Activated T-helper 2 cell treated with anti-CD3 and anti-CD28 coated beads, Interferon-gamma antibody, Interleukin-2, Interleukin-4, amounts not matched to agents 10 μg/mL and 5 μg/mL and 100 μg/mL, durations not matched to agents 14 hours and 24 hours and 36 hours (primary cell): ENCODE measurements around the gene PTPRF. TPM values are rescaled to one million over a fixed set of nuclear protein-coding genes. Genes with fewer than 3 reads are reported as not detected.

Experiments
- DNase-seq: peaks from one replicate; pipeline ENCODE4 v3.0.0; 2021; ENCODE audit warnings: low spot score
- H3K27ac Mint-ChIP-seq: one replicate; pipeline ENCODE4 v1.8.0; 2021; ENCODE audit warnings: mixed read lengths
- H3K27me3 Mint-ChIP-seq: one replicate; pipeline ENCODE4 v1.8.0; 2021; ENCODE audit warnings: low read depth, mixed read lengths
- H3K36me3 Mint-ChIP-seq: one replicate; pipeline ENCODE4 v1.8.0; 2021; ENCODE audit warnings: low read depth, mixed read lengths
- H3K4me1 Mint-ChIP-seq: one replicate; pipeline ENCODE4 v1.8.0; 2021; ENCODE audit warnings: low read depth, mixed read lengths
- H3K4me3 Mint-ChIP-seq: one replicate; pipeline ENCODE4 v1.8.0; 2021; ENCODE audit warnings: low read depth, mild to moderate bottlenecking, moderate library complexity, mixed read lengths
- H3K9me3 Mint-ChIP-seq: one replicate; pipeline ENCODE4 v1.8.0; 2021; ENCODE audit warnings: mixed read lengths
- intact Hi-C: fragments of 100-400 bp; cut with micrococcal nuclease; formaldehyde crosslinking; loops from one replicate; pipeline ENCODE4 v1.15.1; 2023
- total RNA-seq: library from RNA; stranded (reverse); gene quantifications from 2 replicates; pipeline ENCODE4 v1.2.3, GENCODE V29; 2022

The PTPRF gene
- total RNA-seq, 1 donor from 2014 or later: 3.0 TPM

- H3K4me3 Mint-ChIP-seq: no peak overlapping the region
- intact Hi-C loops: loop anchor here (5.0 kb wide), 2 partner anchors 201 to 294 kb away; partner anchors contain the start of genes HYI and IPO13
- peak overlapping the region; percentile 40 for H3K27ac Mint-ChIP-seq
- no peaks in the 10 kb centered on the region for H3K27me3 Mint-ChIP-seq
- no peak for DNase-seq
- H3K36me3 Mint-ChIP-seq: peaks cover 39% of the 10 kb centered on the region
- no peaks in the 10 kb centered on the region for H3K9me3 Mint-ChIP-seq
- peaks cover 29% of the 10 kb centered on the region for H3K4me1 Mint-ChIP-seq
Observed at GRCh38 chr1:43653339-43653738, 122.7 kb downstream of the PTPRF start.

DNA sequence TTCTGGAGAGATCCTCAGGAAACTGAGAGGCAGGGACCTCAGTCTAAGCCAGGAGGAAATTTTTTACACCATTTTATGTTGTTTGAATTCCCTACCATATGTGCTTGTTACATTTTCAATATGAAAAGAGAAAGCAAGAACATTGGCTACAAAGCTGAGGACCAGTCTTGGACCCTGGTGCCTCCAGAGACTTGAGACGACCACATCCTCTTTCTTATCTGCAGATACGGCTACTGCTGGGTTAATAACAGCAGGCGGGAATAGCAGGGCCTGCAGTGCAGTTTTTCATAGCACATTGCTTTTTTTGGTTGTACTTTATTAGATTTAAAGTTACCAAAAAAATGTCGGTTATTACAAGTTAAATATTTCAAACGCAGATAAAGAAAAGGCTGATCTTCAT lies 123.2 kb downstream of the PTPRF start:
- no peaks in the 10 kb centered on the region for H3K27me3 Mint-ChIP-seq
- H3K36me3 Mint-ChIP-seq: peaks cover 39% of the 10 kb centered on the region
- H3K4me3 Mint-ChIP-seq: no peak overlapping the region
- intact Hi-C loops: loop anchor here (5.0 kb wide), 2 partner anchors 202 to 293 kb away; partner anchors contain the start of genes HYI and IPO13
- no peaks in the 10 kb centered on the region for H3K9me3 Mint-ChIP-seq
- peak overlapping the region; percentile 40 for H3K27ac Mint-ChIP-seq
- no peak for DNase-seq
- H3K4me1 Mint-ChIP-seq: peaks cover 26% of the 10 kb centered on the region

GRCh38 chr1:43655953-43656352 lies 125.3 kb downstream of the PTPRF start:
- H3K36me3 Mint-ChIP-seq: peaks cover 51% of the 10 kb centered on the region
- intact Hi-C loops: no loop called here
- no peak overlapping the region for H3K27ac Mint-ChIP-seq

DNA sequence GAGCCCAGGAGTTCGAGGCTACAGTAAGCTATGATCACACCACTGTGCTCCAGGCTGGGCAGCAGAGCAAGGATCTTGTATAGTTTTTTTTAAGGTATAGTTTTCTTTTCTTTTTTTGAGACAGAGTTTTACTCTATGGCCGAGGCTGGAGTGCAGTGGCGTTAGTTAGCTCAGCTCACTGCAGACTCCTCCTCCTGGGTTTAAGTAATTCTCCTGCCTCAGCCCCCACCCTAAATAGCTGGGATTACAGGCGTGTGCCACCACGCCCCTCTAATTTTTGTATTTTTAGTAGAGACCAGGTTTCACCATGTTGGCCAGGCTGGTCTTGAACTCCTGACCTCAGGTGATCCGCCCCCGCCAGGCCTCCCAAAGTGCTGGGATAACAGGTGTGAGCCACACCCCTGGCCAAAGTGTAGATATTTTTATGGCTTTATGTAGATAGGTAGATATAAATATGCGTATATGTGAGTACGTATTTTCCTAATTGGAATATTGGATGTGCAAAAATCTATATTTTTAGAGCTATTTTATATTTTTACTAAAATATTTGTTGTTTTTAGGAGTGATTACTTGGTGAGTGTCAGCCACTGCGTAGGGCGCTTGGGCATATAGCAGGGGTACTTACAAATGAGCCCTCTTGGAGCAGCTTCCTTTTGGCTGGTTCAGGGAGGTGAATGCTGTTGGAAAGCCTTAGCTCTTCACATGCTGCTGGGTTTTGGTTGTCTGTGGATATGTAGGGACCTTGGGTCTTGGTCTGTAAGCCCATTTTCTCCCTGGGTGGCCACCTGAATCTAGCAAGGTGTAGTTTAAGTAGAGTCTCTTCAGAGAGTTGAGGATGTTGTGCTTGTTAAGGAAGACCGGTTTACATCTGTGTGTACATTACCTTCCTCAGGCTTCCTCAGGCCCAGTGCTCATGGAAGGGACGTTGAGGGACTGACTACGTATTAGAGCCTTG lies 128.8 kb downstream of the PTPRF start:
- peaks cover 64% of the 10 kb centered on the region for H3K36me3 Mint-ChIP-seq
- H3K4me1 Mint-ChIP-seq: no peaks in the 10 kb centered on the region
- H3K9me3 Mint-ChIP-seq: no peaks in the 10 kb centered on the region
- intact Hi-C loops: no loop called here
- H3K27me3 Mint-ChIP-seq: no peaks in the 10 kb centered on the region
- no peak overlapping the region for H3K4me3 Mint-ChIP-seq
- no peak for DNase-seq
- H3K27ac Mint-ChIP-seq: no peak overlapping the region

More at GRCh38 chr1:43655953-43656352, 125.3 kb downstream of the PTPRF start:
- peaks cover 20% of the 10 kb centered on the region for H3K4me1 Mint-ChIP-seq
- no peaks in the 10 kb centered on the region for H3K27me3 Mint-ChIP-seq
- no peak overlapping the region for H3K4me3 Mint-ChIP-seq
- no peaks in the 10 kb centered on the region for H3K9me3 Mint-ChIP-seq
- no peak for DNase-seq

DNA sequence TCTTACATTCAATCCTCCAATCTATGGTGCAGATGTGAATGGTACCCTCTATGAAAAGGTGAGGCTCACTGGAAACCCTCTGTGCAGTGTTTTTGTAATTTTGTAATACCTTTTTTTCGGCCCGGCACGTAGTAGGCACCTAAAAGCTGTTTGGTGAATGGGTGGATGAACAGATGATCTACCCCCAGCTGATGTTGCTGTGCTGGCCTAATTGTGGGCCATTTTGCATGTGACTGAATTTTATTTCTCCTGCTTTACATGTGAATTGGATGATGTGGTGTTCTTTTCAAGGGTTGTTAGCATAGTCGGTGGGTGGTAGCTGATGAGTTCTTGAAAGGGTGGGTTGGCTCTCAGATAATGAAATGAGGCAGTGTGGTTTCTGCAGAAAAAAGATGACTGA lies 129.7 kb downstream of the PTPRF start:
- no peaks in the 10 kb centered on the region for H3K27me3 Mint-ChIP-seq
- no peak overlapping the region for H3K4me3 Mint-ChIP-seq
- H3K4me1 Mint-ChIP-seq: peaks cover 3% of the 10 kb centered on the region
- H3K9me3 Mint-ChIP-seq: no peaks in the 10 kb centered on the region
- no peak for DNase-seq
- H3K27ac Mint-ChIP-seq: no peak overlapping the region
- peaks cover 66% of the 10 kb centered on the region for H3K36me3 Mint-ChIP-seq
- intact Hi-C loops: no loop called here

- H3K36me3 Mint-ChIP-seq: peaks cover 82% of the 10 kb centered on the region
- H3K27me3 Mint-ChIP-seq: no peaks in the 10 kb centered on the region
- intact Hi-C loops: no loop called here
- peak overlapping the region; percentile 0 for H3K27ac Mint-ChIP-seq
- peaks cover 3% of the 10 kb centered on the region for H3K4me1 Mint-ChIP-seq
- no peaks in the 10 kb centered on the region for H3K9me3 Mint-ChIP-seq
- no peak overlapping the region for H3K4me3 Mint-ChIP-seq
- no peak for DNase-seq
Observed at GRCh38 chr1:43664369-43664768, 133.7 kb downstream of the PTPRF start.

- peaks cover 85% of the 10 kb centered on the region for H3K36me3 Mint-ChIP-seq
- H3K27ac Mint-ChIP-seq: no peak overlapping the region
- H3K4me3 Mint-ChIP-seq: no peak overlapping the region
- peaks cover 3% of the 10 kb centered on the region for H3K4me1 Mint-ChIP-seq
- no peak for DNase-seq
- intact Hi-C loops: no loop called here
- no peaks in the 10 kb centered on the region for H3K27me3 Mint-ChIP-seq
- H3K9me3 Mint-ChIP-seq: no peaks in the 10 kb centered on the region
Observed at GRCh38 chr1:43666608-43667007, 135.9 kb downstream of the PTPRF start.

DNA sequence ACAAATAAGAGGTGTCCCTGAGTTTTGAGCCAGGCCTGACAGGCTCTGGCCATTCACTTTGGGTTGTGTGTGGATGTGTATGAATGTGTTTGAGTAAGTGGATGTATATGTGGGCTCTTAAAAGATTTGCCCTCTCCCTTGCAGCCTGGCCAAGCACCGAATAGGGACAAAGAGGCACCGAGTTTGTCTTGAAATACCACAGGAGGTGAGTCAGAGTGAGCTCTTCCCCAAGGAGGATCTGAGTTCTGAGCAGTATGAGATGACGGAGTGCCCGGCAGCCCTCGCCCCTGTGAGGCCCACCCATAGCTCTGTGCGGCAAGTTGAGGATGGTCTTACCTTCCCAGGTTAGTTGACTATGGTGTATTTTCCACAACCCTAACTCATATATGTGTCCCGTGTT lies 138.3 kb downstream of the PTPRF start:
- Mint-ChIP-seq H3K4me1 (peaks cover 3% of the 10 kb centered on the region), H3K9me3 (no peaks in the 10 kb centered on the region), H3K36me3 (peaks cover 82% of the 10 kb centered on the region), H3K27ac (no peak overlapping the region), H3K27me3 (no peaks in the 10 kb centered on the region), H3K4me3 (no peak overlapping the region)
- intact Hi-C loops: no loop called here
- no peak for DNase-seq

- intact Hi-C loops: no loop called here
- H3K4me1 Mint-ChIP-seq: peaks cover under 1% of the 10 kb centered on the region
Observed at GRCh38 chr1:43669878-43670277, 139.2 kb downstream of the PTPRF start.

DNA sequence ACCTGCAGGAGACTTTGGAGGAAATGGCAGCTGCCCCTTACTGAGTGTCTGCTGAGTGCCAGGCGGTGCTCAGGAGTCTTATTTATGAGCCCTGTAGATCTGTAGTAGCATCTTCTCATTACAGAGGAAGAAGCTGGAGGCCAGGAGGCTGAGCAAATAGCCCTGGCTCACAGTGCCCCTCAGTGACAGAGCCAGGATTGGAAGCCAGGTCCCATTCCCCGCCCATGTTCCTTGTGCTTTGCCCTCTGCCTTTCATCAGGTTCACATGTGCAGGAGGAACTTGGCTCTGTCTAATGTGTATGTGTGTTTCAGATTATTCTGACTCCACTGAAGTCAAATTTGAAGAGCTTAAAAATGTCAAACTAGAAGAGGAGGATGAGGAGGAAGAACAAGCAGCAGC lies 140.5 kb downstream of the PTPRF start:
- Mint-ChIP-seq H3K4me1 (no peaks in the 10 kb centered on the region), H3K36me3 (peaks cover 72% of the 10 kb centered on the region), H3K9me3 (no peaks in the 10 kb centered on the region), H3K27me3 (no peaks in the 10 kb centered on the region), H3K27ac (no peak overlapping the region), H3K4me3 (no peak overlapping the region)
- DNase-seq: no peak
- intact Hi-C loops: no loop called here

More at GRCh38 chr1:43669878-43670277, 139.2 kb downstream of the PTPRF start:
- Mint-ChIP-seq H3K27ac (no peak overlapping the region), H3K4me3 (no peak overlapping the region), H3K36me3 (peaks cover 76% of the 10 kb centered on the region), H3K9me3 (no peaks in the 10 kb centered on the region), H3K27me3 (no peaks in the 10 kb centered on the region)
- DNase-seq: no peak

DNA sequence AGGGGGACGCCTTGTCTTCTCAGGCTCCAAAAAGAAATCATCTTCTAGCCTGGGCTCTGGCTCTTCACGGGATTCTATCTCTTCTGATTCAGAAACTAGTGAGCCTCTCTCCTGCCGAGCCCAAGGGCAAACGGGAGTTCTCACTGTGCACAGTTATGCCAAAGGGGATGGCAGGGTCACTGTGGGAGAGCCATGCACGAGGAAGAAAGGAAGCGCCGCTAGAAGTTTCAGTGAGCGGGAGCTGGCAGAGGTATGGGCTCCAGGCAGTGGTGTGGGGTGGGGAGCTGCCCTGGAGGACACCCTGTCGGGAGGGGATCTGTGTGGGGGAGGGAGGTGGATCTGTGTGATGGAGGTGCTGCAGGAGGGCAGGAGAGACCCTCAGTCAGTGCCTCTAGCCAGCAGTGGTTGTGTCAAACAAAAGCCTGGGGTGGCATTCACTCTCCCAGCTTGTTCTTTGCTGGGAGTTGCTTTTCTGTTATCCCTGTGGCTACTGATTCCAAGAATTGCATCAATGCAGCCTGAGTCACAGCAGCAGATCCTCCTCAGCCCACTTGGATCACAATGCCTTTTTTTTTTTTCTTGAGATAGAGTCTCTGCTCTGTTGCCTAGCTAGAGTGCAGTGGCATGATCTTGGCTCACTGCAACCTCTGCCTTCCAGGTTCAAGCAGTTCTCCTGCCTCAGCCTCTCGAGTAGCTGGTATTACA lies 141.1 kb downstream of the PTPRF start:
- no peak for DNase-seq
- H3K4me3 Mint-ChIP-seq: no peak overlapping the region
- no peaks in the 10 kb centered on the region for H3K9me3 Mint-ChIP-seq
- H3K27ac Mint-ChIP-seq: no peak overlapping the region
- intact Hi-C loops: no loop called here
- H3K4me1 Mint-ChIP-seq: no peaks in the 10 kb centered on the region
- H3K36me3 Mint-ChIP-seq: peaks cover 66% of the 10 kb centered on the region
- no peaks in the 10 kb centered on the region for H3K27me3 Mint-ChIP-seq

DNA sequence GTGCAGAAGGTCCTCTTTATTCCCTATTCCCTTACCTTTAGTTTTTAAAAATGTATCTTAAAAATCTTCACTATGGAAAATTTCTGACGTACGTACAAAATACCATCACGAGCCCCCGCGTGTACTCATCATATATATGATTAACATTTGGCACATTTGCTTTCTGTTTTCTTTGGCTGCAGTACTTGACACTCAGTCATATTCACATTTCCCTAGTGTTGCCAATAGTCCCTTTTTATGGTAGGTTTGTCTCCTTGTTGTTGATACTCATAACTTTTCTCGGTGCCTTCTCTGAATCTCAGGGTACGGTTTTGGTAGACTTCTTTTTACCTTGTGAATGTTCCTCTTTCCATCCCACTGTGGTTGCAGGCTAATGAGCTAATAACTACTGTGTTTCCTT lies 142.6 kb downstream of the PTPRF start:
- Mint-ChIP-seq H3K27me3 (no peaks in the 10 kb centered on the region), H3K4me3 (no peak overlapping the region), H3K27ac (no peak overlapping the region), H3K36me3 (peaks cover 62% of the 10 kb centered on the region), H3K9me3 (no peaks in the 10 kb centered on the region), H3K4me1 (peaks cover 2% of the 10 kb centered on the region)
- intact Hi-C loops: no loop called here
- DNase-seq: no peak
